GM19438 (cell line): ENCODE data around the gene KCNJ14.

Source experiments
- ATAC-seq: cut with Tn5 transposase; IDR thresholded peaks from one replicate; pipeline ENCODE4 v1.9.1; 2021; ENCODE audit warnings: low read depth; ENCODE audit not compliant: unreplicated experiment

The KCNJ14 gene

GRCh38 chr19:48444936-48445200 lies 10.5 kb upstream of the KCNJ14 start:
- ATAC-seq, result no peak

GRCh38 chr19:48445256-48445605 lies 10.1 kb upstream of the KCNJ14 start:
- peak; percentile 22 for ATAC-seq

GRCh38 chr19:48445606-48446481 lies 9.5 kb upstream of the KCNJ14 start, which contains the start of gene GRWD1:
Gene GRWD1 (plus strand): TSS chr19:48445983. CDS start chr19:48446006, 23 bp downstream.
- peak; percentile 78 for ATAC-seq

DNA sequence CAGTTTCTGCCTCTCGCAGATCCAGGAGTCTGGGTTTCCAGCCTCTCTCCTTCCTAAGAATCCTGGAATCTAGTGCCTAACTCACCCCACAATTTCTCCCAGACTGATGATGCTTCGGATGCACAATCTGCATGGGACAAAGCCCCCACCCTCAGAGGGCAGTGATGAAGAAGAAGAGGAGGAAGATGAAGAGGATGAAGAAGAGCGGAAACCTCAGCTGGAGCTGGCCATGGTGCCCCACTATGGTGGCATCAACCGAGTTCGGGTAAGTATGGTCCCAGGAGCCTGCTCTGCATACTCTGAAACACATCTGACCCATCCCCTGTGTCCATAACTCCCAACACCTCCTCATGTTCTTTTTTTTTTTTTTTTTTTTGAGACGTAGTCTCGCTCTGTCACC lies 8.8 kb upstream of the KCNJ14 start:
- ATAC-seq, result no peak

DNA sequence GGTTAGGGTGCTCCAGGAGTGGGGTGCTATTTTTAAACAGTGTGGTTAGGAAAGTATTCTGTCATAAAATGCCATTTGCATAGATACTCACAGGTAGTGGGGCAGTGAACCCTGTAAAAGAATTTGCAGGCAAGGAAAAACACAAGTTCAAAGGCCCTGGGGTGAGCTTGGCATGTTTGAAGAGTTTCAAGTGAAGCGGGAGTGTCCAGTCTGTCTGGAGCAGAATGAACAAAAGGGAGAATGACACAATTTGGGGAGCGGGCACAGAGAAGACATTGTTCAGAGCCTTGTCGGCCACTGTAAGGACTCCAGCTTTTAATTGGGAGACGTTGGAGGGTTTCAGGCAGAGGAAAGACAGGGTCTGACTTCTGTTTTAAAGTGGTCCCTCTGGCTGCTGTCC lies 6.8 kb upstream of the KCNJ14 start:
- ATAC-seq, result no peak

- ATAC-seq, result no peak
Observed at GRCh38 chr19:48450441-48450840, 4.9 kb upstream of the KCNJ14 start.

- no peak for ATAC-seq
Observed at GRCh38 chr19:48450863-48451262, 4.5 kb upstream of the KCNJ14 start.

- no peak for ATAC-seq
Observed at GRCh38 chr19:48451624-48452023, 3.8 kb upstream of the KCNJ14 start.

GRCh38 chr19:48452289-48453190 lies 2.8 kb upstream of the KCNJ14 start:
- ATAC-seq, result no peak

GRCh38 chr19:48454150-48454730 lies 1.1 kb upstream of the KCNJ14 start:
- ATAC-seq, result no peak

GRCh38 chr19:48455908-48456562 lies 661 bp downstream of the KCNJ14 start:
- no peak for ATAC-seq

- no peak for ATAC-seq
Observed at GRCh38 chr19:48456864-48457263, 1.5 kb downstream of the KCNJ14 start.

DNA sequence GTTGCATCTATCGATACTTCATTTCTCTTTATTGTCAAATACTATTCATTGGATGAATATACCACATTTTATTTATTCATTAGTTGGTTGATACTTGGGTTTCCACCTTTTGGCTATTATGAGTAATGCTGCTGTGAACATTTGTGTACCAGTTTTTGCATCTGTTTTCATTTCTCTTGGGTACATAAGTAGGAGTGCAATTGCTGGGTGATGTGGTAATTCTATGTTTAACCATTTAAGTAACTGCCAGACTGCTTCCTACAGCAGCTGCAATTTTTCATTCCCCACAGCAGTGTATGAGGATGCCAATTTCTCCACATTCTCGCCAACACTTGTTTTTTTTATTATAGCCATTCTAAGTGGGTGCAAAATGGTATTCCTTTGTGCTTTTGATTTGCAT lies 2.6 kb downstream of the KCNJ14 start:
- ATAC-seq, result no peak

DNA sequence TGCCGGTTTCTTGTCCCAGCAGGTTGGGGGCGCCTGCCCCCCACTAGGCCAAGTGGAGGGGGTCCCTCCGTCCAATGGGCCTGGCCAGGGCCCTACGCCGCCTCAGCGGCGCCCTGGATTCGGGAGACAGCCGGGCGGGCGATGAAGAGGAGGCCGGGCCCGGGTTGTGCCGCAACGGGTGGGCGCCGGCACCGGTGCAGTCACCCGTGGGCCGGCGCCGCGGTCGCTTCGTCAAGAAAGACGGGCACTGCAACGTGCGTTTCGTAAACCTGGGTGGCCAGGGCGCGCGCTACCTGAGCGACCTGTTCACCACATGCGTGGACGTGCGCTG lies 6.2 kb downstream of the KCNJ14 start:
- ATAC-seq, result no peak

DNA sequence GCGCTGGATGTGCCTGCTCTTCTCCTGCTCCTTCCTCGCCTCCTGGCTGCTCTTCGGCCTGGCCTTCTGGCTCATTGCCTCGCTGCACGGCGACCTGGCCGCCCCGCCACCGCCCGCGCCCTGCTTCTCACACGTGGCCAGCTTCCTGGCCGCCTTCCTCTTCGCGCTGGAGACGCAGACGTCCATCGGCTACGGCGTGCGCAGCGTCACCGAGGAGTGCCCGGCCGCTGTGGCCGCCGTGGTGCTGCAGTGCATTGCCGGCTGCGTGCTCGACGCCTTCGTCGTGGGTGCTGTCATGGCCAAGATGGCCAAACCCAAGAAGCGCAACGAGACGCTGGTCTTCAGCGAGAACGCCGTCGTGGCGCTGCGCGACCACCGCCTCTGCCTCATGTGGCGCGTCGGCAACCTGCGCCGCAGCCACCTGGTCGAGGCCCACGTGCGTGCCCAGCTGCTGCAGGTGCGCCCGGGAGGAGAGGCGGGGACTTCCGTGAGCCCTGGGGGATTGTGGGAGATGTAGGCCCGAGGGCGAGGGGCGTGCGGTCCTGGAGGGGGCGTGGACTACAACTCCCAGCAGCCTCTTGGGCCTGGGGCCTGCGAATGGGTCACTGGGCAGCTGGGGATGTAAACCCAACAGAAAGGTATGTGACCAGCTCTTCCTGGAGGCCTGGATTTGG lies 6.7 kb downstream of the KCNJ14 start:
- ATAC-seq, result no peak

DNA sequence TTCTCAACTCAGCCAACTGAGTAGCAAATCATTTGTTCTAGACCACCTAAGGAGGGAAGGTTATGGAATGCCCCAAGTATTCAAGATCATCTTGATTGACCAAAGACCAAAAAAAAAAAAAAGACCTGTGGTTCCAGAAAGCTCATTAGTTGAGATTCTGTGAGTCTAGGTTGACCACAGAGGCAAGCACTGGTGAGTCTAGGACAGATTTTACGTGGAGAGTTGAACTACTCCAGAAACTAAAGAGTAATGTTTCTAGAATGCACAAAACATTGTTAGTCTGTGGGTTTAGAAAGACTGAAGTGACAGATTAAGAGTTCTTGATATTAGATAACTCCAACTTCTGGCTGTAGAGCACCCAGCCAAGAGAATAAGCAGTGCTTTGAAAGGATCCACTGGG lies 9.8 kb downstream of the KCNJ14 start:
- ATAC-seq, result no peak

DNA sequence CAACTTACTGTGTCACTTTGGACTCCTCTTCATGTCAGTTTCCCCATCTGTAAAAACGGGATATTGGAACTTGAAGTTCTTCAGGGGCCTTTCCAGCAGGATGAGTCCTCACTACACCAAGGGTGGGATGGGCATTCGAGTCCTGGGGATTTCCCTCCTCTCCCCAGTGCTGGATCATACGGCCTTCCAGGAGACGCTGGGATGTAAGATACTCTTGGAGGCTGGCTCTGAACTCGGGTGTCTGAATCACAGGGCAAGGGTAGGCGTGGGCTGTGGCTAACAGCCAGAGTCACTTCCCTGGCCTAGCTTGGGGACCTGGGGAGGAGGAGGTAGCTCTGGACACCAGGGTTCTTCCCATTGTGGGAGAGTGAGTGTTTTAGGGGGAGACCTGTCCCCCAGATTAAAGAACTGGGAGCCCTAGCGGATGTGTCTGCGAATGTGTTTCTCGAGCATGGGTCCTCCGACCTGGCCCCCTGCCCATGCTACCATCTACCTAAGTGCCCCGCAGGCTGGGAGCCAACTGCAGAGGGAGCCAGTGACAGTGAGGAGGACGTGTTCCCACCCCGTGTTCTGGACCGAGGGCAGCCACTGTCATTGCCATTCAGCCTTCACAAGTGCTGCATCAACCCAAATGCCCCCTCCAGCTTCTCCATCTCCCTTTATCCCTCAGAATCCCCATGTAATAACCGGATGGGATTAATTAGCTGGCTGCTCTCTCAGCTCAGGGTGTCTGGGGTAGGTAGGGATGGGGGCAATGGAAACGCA lies 11.4 kb downstream of the KCNJ14 start:
- ATAC-seq, result no peak

DNA sequence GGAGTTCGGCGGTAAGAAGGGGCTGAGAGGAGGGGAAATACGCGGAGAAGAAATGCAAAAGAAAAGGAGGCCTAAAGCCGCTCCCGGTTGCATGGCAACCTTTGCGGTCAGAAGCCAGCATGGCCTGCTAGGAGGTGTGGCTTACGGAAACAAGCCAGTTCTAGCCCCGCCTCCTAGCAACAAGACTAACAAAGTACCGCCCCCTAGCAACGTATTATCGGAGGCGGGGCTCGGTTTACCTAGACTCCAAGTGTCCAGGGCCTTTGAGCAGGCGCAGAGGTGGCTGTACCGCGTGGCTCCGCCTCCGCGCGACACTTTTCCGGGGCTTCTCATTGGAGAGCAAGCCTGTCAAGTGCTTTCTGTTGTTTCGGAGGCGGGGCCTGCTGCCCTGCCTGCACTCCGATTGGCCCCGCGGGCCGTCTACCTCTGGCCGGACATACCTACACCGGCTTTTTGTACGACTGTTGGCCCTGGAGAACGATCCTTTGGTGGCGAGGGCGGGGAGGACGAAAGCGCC lies 13.5 kb downstream of the KCNJ14 start:
- ATAC-seq, result peak; percentile 91

GRCh38 chr19:48469289-48469881 lies 14.0 kb downstream of the KCNJ14 start, which contains the start of gene CYTH2:
Gene CYTH2 (plus strand): TSS chr19:48469369. CDS start chr19:48469508, 139 bp downstream.
- peak; percentile 34 for ATAC-seq
